Kidney (tissue), 14 donors: ENCODE data around the gene SYN1. TPM values are rescaled to one million over a fixed set of nuclear protein-coding genes. Genes with fewer than 3 reads are reported as not detected.

Experiments
- DNase-seq, 5 donors: peaks; one replicate each; pipeline ENCODE4 v3.0.0-alpha.2; 2013 to 2020
- FAIRE-seq: peaks from 2 replicates; lab custom pipeline; 2012; peaks lifted over from hg19 to GRCh38; lab: Jason Lieb, UNC
- H3K27ac ChIP-seq, 2 donors: one replicate each; pipeline ENCODE4 v1.7.0; 2013; ENCODE audit warnings: low read depth in 2 of 2, low read length in 2 of 2, inconsistent platforms in 1 of 2
- H3K27me3 ChIP-seq: one replicate; pipeline ENCODE4 v1.7.1; 2013; ENCODE audit warnings: low read length, inconsistent platforms; ENCODE audit not compliant: control insufficient read depth, insufficient read depth
- H3K36me3 ChIP-seq, 3 donors: one replicate each; pipeline versions ENCODE4 v1.7.0 to v1.7.1; 2013; ENCODE audit warnings: low read length in 3 of 3, control low read depth in 1 of 3, inconsistent platforms in 1 of 3; ENCODE audit not compliant: insufficient read depth in 3 of 3, control insufficient read depth in 2 of 3
- H3K4me1 ChIP-seq, 3 donors: one replicate each; pipeline versions ENCODE4 v1.7.0 to v1.7.1; 2013; ENCODE audit warnings: low read length in 3 of 3, inconsistent platforms in 1 of 3, low read depth in 1 of 3; ENCODE audit not compliant: control insufficient read depth in 2 of 3, insufficient read depth in 2 of 3
- H3K4me3 ChIP-seq, 3 donors: one replicate each; pipeline versions ENCODE4 v1.7.0 to v1.8.1; 2013; ENCODE audit warnings: low read length in 3 of 3, control low read depth in 1 of 3, inconsistent platforms in 1 of 3
- H3K9ac ChIP-seq, 3 donors: one replicate each; pipeline versions ENCODE4 v1.7.0 to v1.7.1; 2013; ENCODE audit warnings: low read length in 3 of 3, control low read depth in 1 of 3, inconsistent platforms in 1 of 3
- H3K9me3 ChIP-seq, 3 donors: one replicate each; pipeline versions ENCODE4 v1.7.0 to v1.7.1; 2013; ENCODE audit warnings: low read length in 3 of 3, control low read depth in 1 of 3, inconsistent platforms in 1 of 3; ENCODE audit not compliant: control insufficient read depth in 2 of 3, insufficient read depth in 1 of 3
- CTCF ChIP-seq: IDR thresholded peaks from 3 replicates; pipeline ENCODE4 v1.5.1; 2012; ENCODE audit warnings: mild to moderate bottlenecking, moderate library complexity, borderline replicate concordance; ENCODE audit not compliant: insufficient read depth; ENCODE audit errors: extremely low read depth
- intact Hi-C: fragments of 100-400 bp; cut with DNase I; formaldehyde crosslinking; loops from one replicate; pipeline ENCODE4 v1.11.1; 2022
- polyA plus RNA-seq: library from polyadenylated mRNA; stranded (reverse); fragments of 350-450 nt; fragmentation: Illumina TruSeq; extraction: RNeasy Lipid Tissue Mini Kit (QIAGEN cat#74804); gene quantifications from one replicate; pipeline ENCODE4 v1.2.3, GENCODE V29; 2014; ENCODE audit warnings: low read depth, low replicate concordance; ENCODE audit not compliant: insufficient read depth
- total RNA-seq: library from RNA; stranded (reverse); fragmentation: NEBNext Ultra II Directional; extraction: Animal tissue kit (Norgen Biotek cat#: 25700); gene quantifications from one replicate; pipeline ENCODE4 v1.2.1, GENCODE V29; 2021
- donor health status: control.
- donor health status: control.
- donor health status: control.
- donor health status: control.
- donor health status: control.
- donor health status: DM: yes; HTN: yes; CAD: no.
- donor health status: Normal renal cell carcinoma (clear cell type).

SYN1 gene
- total and polyA plus RNA-seq, 2 donors from 2014 or later, result 0.85 to 0.88 TPM

- intact Hi-C loops, result no loop called here
- no peaks in the 10 kb centered on the region for H3K27me3 ChIP-seq
- DNase-seq, result no peak
- TF ChIP-seq CTCF, result no peak
- no peak overlapping the region for H3K9ac ChIP-seq
- H3K36me3 ChIP-seq, result peaks cover 0 to 7% (median 4%) of the 10 kb centered on the region in 3 donors
- no peaks in the 10 kb centered on the region for H3K4me1 ChIP-seq
- H3K9me3 ChIP-seq, result no peaks in the 10 kb centered on the region
- no peak overlapping the region for H3K27ac ChIP-seq
- no peak overlapping the region for H3K4me3 ChIP-seq
- no peak for FAIRE-seq
Observed at GRCh38 chrX:47631676-47632075, 12.0 kb upstream of the SYN1 start.

GRCh38 chrX:47629419-47630200 is 10.0 kb upstream of the SYN1 start, which contains the start of gene CFP:
TSS of gene CFP (minus strand) at chrX:47629930. CDS start at chrX:47629844, 86 bp downstream.
- Histone ChIP-seq H3K9me3 (no peaks in the 10 kb centered on the region), H3K27me3 (no peaks in the 10 kb centered on the region), H3K9ac (no peak within 1 kb of the TSS), H3K4me3 (no peak within 1 kb of the TSS), H3K27ac (no peak within 1 kb of the TSS), H3K36me3 (peaks cover 0 to under 1% (median 0%) of the 10 kb centered on the region in 3 donors), H3K4me1 (no peaks in the 10 kb centered on the region)
- DNase-seq, result no peak
- no peak for FAIRE-seq
- intact Hi-C loops, result no loop called here
- no peak for TF ChIP-seq CTCF

GRCh38 chrX:47628982-47629381 is 9.3 kb upstream of the SYN1 start:
- Histone ChIP-seq H3K27me3 (no peaks in the 10 kb centered on the region), H3K9me3 (no peaks in the 10 kb centered on the region), H3K4me3 (no peak overlapping the region), H3K9ac (no peak overlapping the region), H3K27ac (no peak overlapping the region), H3K36me3 (no peaks in the 10 kb centered on the region), H3K4me1 (no peaks in the 10 kb centered on the region)
- no peak for TF ChIP-seq CTCF
- no peak for FAIRE-seq
- DNase-seq, result peak in 1 of 5 donors; percentile 29
- intact Hi-C loops, result no loop called here

GRCh38 chrX:47625365-47625764 is 5.7 kb upstream of the SYN1 start:
- Histone ChIP-seq H3K4me1 (no peaks in the 10 kb centered on the region), H3K9me3 (no peaks in the 10 kb centered on the region), H3K27ac (no peak overlapping the region), H3K9ac (no peak overlapping the region), H3K4me3 (no peak overlapping the region), H3K27me3 (no peaks in the 10 kb centered on the region), H3K36me3 (no peaks in the 10 kb centered on the region)
- DNase-seq (no peak), FAIRE-seq (no peak)
- intact Hi-C loops, result no loop called here
- TF ChIP-seq CTCF, result no peak
